Gastrocnemius medialis (tissue), 4 donors: Measurements from ENCODE around the gene CPXM1. TPM values are rescaled to one million over a fixed set of nuclear protein-coding genes. Genes with fewer than 3 reads are reported as not detected.

Experiments
- ATAC-seq, 2 donors: fragments of 150-250 bp; one replicate each; pipeline ENCODE4 v1.9.1; 2016
- DNase-seq, 2 donors: peaks; one replicate each; pipeline ENCODE4 v3.0.0-alpha.2; 2019
- H3K27ac ChIP-seq, 4 donors: fragments of 200-600 bp; sonication (generic); 1 replicate in 1 of 4; 2 replicates in 3 of 4; pipeline ENCODE4 v1.5.1; 2016 to 2018; ENCODE audit warnings: mild to moderate bottlenecking in 2 of 4, moderate library complexity in 1 of 4
- H3K27me3 ChIP-seq, 3 donors: fragments of 200-600 bp; sonication (generic) in 2 of 3; 1 replicate in 1 of 3; 2 replicates in 2 of 3; pipeline versions ENCODE4 v1.5.1 to v1.6.0; 2016 to 2019; ENCODE audit warnings: mild to moderate bottlenecking in 1 of 3, moderate library complexity in 1 of 3
- H3K36me3 ChIP-seq, 2 donors: fragments of 200-600 bp; sonication (generic) in 1 of 2; one replicate each; pipeline ENCODE4 v1.5.1; 2017 to 2018
- H3K4me1 ChIP-seq, 2 donors: fragments of 200-600 bp; sonication (generic) in 1 of 2; one replicate each; pipeline ENCODE4 v1.5.1; 2016 to 2017; ENCODE audit warnings: mild to moderate bottlenecking in 2 of 2
- H3K4me3 ChIP-seq, 4 donors: fragments of 200-600 bp; sonication (generic) in 3 of 4; 1 replicate in 1 of 4; 2 replicates in 3 of 4; pipeline ENCODE4 v1.5.1; 2016 to 2019; ENCODE audit warnings: mild to moderate bottlenecking in 2 of 4
- H3K9me3 ChIP-seq, 3 donors: fragments of 200-600 bp; sonication (generic) in 2 of 3; 1 replicate in 1 of 3; 2 replicates in 2 of 3; pipeline ENCODE4 v1.5.1; 2016 to 2019
- POLR2A ChIP-seq, 2 donors: fragments of 450-650 bp; IDR thresholded peaks; one replicate each; pipeline ENCODE4 v1.6.1; 2017; ENCODE audit warnings: antibody characterized with exemption in 2 of 2, mild to moderate bottlenecking in 2 of 2, moderate library complexity in 2 of 2
- in situ Hi-C, 4 donors: fragments of 200-750 bp; cut with MboI; loops; one replicate each; pipeline versions ENCODE4 v1.15.0 to v1.8.0; 2017; ENCODE audit warnings: low sequenced_read_pairs in 4 of 4
- intact Hi-C: fragments of 100-400 bp; cut with DNase I; formaldehyde crosslinking; loops from one replicate; pipeline ENCODE4 v1.15.1; 2023; ENCODE audit warnings: low total_unique reads
- total RNA-seq, 4 donors: library from RNA; depleted of rRNA; stranded (reverse); fragments of >200 nt; gene quantifications; one replicate each; pipeline versions ENCODE4 v1.1.0 to v1.2.3, GENCODE V29; 2016
- TF ChIP-seq, protein P1 (sequence below), 5 experiments: fragments of 450-650 bp in 3 of 5; fragments of 200-600 bp in 2 of 5; sonication (generic) in 2 of 5; IDR thresholded peaks in 4 of 5; conservative IDR thresholded peaks in 1 of 5; 1 replicate in 4 of 5; 2 replicates in 1 of 5; pipeline ENCODE4 v1.5.1; 2016 to 2019; ENCODE audit warnings: antibody characterized with exemption in 5 of 5, mild to moderate bottlenecking in 3 of 5, moderate library complexity in 3 of 5

The CPXM1 gene
- total RNA-seq, 4 donors from 2014 or later, result 0.46 to 1.6 (median 0.81) TPM; not detected in 1

DNA sequence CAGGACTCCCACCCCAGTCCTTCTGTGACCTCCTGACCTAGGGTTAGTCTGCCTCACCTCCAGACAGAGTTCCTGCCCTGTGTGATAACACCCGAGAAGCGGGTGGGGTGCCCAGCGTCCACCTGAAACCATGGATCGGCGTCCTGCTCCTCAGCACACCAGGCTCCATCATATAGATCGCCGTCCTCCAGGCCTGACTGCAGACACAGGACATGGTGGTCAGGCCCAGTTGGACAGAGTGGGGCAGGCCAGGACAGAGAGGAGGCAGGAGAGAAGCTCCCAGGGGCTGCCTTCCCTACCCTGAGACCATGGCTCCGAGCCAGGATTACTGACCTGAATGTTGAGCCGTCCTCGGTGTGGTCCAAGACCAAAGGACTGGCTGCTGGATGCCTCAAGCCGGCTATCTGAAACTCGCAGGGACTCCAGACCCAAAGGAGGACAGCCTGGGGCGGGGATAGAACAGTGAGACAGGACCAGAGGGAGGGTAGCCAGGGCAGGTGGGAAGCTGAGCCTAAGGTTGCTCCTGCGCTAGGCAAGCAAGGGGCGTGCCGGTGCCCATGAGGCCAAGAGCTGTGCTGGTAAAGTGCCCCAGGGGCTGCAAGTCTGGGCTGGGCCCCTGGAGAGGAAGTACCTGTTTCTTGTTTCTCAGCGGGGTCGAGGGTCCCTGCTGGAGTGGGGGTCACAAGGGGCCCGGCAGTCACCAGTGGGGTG, 2.2 kb downstream of the CPXM1 start:
- peaks cover 40 to 57% (median 48%) of the 10 kb centered on the region in 3 donors for H3K27me3 ChIP-seq
- DNase-seq (no peak), ATAC-seq (no peak)
- intact Hi-C loops (no loop called here), in situ Hi-C loops (no loop called here)
- H3K4me3 ChIP-seq, result no peak overlapping the region
- TF ChIP-seq, protein P1, sequence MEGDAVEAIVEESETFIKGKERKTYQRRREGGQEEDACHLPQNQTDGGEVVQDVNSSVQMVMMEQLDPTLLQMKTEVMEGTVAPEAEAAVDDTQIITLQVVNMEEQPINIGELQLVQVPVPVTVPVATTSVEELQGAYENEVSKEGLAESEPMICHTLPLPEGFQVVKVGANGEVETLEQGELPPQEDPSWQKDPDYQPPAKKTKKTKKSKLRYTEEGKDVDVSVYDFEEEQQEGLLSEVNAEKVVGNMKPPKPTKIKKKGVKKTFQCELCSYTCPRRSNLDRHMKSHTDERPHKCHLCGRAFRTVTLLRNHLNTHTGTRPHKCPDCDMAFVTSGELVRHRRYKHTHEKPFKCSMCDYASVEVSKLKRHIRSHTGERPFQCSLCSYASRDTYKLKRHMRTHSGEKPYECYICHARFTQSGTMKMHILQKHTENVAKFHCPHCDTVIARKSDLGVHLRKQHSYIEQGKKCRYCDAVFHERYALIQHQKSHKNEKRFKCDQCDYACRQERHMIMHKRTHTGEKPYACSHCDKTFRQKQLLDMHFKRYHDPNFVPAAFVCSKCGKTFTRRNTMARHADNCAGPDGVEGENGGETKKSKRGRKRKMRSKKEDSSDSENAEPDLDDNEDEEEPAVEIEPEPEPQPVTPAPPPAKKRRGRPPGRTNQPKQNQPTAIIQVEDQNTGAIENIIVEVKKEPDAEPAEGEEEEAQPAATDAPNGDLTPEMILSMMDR (IDR thresholded peaks at IDR 0.05 in 4 of 5, conservative IDR thresholded peaks at IDR 0.05 in 1 of 5), result no peak
- TF ChIP-seq POLR2A (IDR thresholded peaks at IDR 0.05), result no peak
- H3K27ac ChIP-seq, result no peak overlapping the region
- H3K9me3 ChIP-seq, result peaks cover 0 to 7% (median 0%) of the 10 kb centered on the region in 3 donors
- peaks cover 0 to 6% of the 10 kb centered on the region in 2 donors for H3K4me1 ChIP-seq
- H3K36me3 ChIP-seq, result no peaks in the 10 kb centered on the region

DNA sequence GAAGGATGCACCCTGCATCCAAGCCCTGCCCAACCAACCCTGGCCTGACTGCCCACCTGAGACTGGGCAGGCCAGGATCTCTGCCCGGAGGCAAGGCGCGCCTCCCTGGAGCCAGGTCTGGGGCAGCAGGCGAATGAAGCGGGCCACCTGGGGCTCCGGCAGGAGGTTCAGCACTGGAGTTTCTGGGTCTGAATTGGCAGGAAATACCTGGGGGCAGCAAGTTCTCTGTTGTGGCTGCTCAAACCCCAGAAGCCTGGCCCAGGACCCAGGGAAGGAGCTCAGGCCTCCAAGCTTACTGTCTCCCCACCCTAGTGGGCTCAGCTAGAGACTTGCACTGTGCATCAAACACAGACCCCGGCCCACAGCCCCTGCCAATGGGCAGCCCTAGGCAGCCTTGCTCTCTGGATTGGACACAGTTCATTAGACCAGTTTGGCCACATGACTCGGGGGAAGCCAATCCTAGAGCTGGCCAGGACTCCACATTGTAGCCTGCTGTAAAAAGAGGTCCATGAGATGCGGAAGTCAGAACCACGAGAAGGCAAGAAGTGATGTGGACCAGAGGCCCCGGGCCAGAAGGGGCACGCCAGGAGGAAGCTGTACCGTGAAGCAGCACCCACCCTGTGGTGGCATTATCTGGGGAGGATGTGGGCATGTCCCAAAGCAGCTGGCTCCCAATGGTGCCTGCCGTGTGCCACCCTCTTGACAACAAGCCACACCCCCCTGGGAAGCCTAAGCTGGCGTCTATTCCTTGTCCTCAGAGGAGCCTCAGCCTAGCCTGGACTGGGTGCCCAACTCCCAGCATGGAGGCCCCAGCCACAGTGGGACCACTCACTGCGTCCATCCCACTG, 3.1 kb downstream of the CPXM1 start:
- H3K27me3 ChIP-seq, result peaks cover 40 to 56% (median 46%) of the 10 kb centered on the region in 3 donors
- peaks cover 0 to 6% of the 10 kb centered on the region in 2 donors for H3K4me1 ChIP-seq
- H3K36me3 ChIP-seq, result no peaks in the 10 kb centered on the region
- intact Hi-C loops, result no loop called here
- peaks cover 0 to 7% (median 0%) of the 10 kb centered on the region in 3 donors for H3K9me3 ChIP-seq
- no peak overlapping the region for H3K27ac ChIP-seq
- ATAC-seq (no peak), DNase-seq (no peak)
- in situ Hi-C loops, result no loop called here
- no peak overlapping the region for H3K4me3 ChIP-seq
- TF ChIP-seq POLR2A (IDR thresholded peaks at IDR 0.05), result no peak
- TF ChIP-seq, protein P1 (IDR thresholded peaks at IDR 0.05 in 4 of 5, conservative IDR thresholded peaks at IDR 0.05 in 1 of 5), result no peak

DNA sequence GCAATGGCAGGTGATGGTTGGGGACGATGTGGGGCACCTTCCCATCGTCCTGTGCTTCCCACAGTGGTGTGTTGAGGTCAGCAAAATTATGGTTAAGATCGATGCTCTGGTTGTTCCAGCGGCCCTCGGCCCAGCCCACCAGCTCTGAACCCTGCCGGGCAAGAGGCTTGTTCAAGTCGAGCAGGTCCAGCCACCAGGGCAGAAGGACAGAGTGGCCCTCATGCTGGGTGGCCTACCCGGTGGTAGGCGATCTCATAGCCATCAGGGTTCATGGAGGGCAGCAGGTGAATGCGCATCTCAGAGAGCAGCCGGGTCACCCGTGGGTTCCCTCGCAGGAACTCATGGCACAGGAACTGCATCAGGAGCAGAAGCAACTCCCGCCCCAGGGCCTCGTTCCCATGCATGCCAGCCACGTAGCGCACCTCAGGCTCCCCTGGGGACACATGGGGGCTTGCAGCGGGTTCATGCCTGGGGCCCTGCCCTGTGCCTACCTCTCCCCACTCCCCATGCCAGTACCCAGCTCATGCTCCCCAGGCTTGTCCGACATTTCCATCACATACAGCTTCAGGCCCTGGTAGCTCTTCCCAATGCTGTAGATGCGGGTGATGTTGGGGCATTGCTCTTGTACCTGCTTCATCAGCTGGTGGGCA, 4.3 kb downstream of the CPXM1 start:
- Histone ChIP-seq H3K4me3 (no peak overlapping the region), H3K9me3 (peaks cover 0 to 4% (median 0%) of the 10 kb centered on the region in 3 donors), H3K27ac (no peak overlapping the region), H3K27me3 (peaks cover 34 to 43% (median 34%) of the 10 kb centered on the region in 3 donors), H3K36me3 (no peaks in the 10 kb centered on the region), H3K4me1 (peaks cover 0 to 6% of the 10 kb centered on the region in 2 donors)
- intact Hi-C loops (no loop called here), in situ Hi-C loops (no loop called here)
- TF ChIP-seq, protein P1 (IDR thresholded peaks at IDR 0.05 in 4 of 5, conservative IDR thresholded peaks at IDR 0.05 in 1 of 5), result no peak
- TF ChIP-seq POLR2A (IDR thresholded peaks at IDR 0.05), result no peak
- no peak for ATAC-seq
- no peak for DNase-seq

DNA sequence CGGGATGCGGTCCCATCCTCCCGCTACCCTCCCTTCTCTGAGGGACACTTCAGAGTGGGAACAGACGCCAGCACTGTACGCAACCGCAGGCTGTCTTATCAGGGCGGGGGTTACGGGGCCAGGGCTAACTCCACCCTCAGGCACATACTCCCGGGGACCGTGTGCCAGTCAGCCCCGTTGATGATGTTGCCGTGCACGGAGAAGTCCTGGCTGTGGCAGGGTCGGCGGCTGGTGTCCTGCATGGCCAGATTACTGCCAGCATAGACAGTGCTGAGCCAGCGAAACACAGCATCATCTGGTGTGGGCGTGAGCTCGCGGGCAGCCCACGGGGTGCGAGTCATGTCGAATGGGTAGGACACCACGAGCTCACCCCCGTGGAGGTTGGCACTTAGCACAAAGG, 5.0 kb downstream of the CPXM1 start:
- in situ Hi-C loops (no loop called here), intact Hi-C loops (no loop called here)
- peaks cover 27 to 37% (median 28%) of the 10 kb centered on the region in 3 donors for H3K27me3 ChIP-seq
- no peak for TF ChIP-seq POLR2A (IDR thresholded peaks at IDR 0.05)
- TF ChIP-seq, protein P1 (IDR thresholded peaks at IDR 0.05 in 4 of 5, conservative IDR thresholded peaks at IDR 0.05 in 1 of 5), result no peak
- no peaks in the 10 kb centered on the region for H3K9me3 ChIP-seq
- peaks cover 0 to 6% of the 10 kb centered on the region in 2 donors for H3K4me1 ChIP-seq
- H3K36me3 ChIP-seq, result no peaks in the 10 kb centered on the region
- H3K4me3 ChIP-seq, result no peak overlapping the region
- ATAC-seq (no peak), DNase-seq (no peak)
- no peak overlapping the region for H3K27ac ChIP-seq
